Hippocampal formation (tissue), 2 donors: ENCODE data around the gene AGFG1.

Experiments used
- DNase-seq, 2 donors: peaks; one replicate each; lab custom pipeline; 2025; lab: John Stamatoyannopoulos, UW

AGFG1 gene

DNA sequence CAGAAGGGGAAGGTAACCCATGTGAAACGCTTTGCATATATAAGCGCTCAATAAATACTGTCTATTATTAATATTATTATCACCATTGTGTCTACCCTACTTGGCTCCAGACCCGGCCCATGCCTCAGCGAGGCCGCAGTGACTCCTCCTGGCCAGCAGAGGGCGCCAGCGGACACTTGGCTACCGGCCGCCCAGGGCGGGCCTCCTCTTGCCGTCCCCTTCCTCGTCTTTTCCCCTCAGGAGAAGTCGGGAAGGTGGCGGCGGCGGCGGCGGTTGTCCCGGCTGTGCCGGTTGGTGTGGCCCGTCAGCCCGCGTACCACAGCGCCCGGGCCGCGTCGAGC is at the start of gene AGFG1:
Gene AGFG1 (plus strand): TSS at position 233 of the 341 bp plus-strand sequence. CDS start 266 bp downstream, outside the sequence.
- peak; percentile 63 to 78 for DNase-seq

GRCh38 chr2:227423656-227424499 is 48.1 kb upstream of the AGFG1 start:
- peak; percentile 31 to 40 for DNase-seq

- no peak for DNase-seq
Observed at GRCh38 chr2:227428731-227429285, 43.1 kb upstream of the AGFG1 start.

DNA sequence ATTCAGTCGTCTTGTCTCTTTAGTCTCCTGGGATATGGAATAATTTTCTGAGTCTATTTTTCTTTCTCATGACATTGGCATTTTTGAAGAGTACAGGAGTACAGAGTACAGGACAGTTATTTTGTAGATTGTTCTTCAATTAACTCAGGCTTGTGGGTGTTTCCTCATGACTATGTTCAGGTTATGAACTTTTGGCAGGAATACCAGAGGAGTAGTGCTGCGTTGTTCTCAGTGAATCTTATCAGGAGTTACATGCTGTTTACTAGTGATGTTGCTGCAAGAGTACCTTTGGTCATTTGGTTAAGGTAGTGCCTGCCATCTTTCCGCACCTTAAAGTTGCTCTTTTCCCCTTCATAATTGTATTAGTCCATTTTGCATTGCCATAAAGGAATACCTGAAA is 41.3 kb upstream of the AGFG1 start:
- no peak for DNase-seq

DNA sequence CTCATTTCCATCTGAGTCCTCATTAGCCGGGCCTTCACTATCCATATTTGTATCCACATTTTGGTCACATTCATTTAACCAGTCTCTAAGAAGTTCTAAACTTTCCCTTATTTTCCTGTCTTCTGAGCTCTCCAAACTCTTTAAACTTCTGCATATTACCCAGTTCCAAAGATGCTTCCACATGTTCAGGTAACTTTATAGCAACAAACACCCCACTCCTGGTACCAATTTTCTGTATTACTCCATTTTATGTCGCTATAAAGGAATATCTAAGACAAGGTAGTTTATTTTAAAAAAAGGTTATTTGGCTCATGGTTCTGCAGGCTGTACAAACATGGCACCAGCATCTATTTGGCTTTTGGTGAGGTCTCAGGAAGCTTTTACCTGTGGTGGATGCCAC is 38.8 kb upstream of the AGFG1 start:
- no peak for DNase-seq

GRCh38 chr2:227436436-227437174 is 35.4 kb upstream of the AGFG1 start:
- no peak for DNase-seq

DNA sequence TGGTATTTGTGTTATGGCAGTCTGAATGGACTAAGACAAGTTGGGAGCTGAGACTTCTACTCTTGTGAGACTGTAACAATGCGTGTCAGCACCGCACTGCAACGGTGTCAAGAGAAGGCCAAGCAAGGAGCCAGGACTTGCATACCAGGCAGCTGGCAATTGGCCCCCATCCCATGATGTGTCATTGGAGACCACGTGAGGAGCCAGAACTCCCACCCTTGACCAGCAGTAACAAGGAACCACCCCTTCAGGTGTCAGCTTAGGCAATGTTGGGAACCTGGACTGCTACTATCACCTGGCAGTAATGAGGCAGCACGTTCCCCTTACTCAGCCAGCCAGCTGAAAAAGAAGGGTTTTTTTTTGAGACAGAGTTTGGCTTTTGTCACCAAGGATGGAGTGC is 32.7 kb upstream of the AGFG1 start:
- no peak for DNase-seq

- DNase-seq, result no peak
Observed at GRCh38 chr2:227442639-227443038, 29.3 kb upstream of the AGFG1 start.

GRCh38 chr2:227443889-227444568 is 27.9 kb upstream of the AGFG1 start:
- DNase-seq, result no peak

DNA sequence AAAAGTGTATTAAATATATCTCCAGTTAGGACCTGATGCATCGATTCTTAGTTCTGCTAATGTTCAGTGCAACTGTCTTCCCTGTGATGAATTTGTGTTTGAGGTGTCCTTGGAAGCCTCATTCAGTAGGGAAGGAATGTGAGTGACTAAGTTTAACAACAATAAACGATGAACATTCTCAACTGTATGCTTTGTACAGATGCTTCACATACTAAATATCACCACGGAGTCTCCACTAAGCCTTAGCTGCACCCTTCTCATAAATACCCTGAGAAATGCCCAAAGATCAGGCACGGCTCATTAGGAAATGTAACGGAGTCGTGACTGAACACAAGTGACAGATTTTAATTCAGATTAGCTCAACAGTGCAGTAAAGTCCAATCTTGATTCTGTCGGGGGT is 24.4 kb upstream of the AGFG1 start:
- no peak for DNase-seq

DNA sequence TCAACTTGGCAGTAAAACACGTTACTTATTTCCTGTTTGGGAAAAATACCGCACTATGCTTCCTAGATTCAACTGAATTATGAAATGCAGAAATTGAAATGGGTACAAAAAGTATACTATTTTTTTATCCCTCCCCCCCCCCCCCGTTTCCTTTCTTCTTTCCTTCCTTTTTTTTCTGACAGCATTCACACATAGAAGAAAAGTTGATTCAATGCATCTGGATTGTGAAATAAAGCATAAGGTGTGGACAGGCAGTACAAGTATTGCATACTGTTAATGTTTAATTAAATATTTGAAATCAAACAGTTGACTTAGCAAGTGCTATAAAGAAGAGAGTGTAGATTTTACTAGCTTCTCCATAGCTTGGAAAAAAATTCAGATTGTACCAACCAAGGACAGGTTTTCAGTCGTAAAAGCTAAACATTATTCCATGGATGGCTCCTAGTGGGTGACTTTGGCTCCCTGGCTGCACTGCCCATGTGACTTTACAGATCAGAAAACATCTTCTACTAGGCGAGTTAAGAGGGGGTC is 21.6 kb upstream of the AGFG1 start:
- no peak for DNase-seq

- DNase-seq, result no peak
Observed at GRCh38 chr2:227450926-227451654, 20.9 kb upstream of the AGFG1 start.

- no peak for DNase-seq
Observed at GRCh38 chr2:227451655-227451992, 20.3 kb upstream of the AGFG1 start.

GRCh38 chr2:227453810-227454209 is 18.1 kb upstream of the AGFG1 start:
- no peak for DNase-seq

DNA sequence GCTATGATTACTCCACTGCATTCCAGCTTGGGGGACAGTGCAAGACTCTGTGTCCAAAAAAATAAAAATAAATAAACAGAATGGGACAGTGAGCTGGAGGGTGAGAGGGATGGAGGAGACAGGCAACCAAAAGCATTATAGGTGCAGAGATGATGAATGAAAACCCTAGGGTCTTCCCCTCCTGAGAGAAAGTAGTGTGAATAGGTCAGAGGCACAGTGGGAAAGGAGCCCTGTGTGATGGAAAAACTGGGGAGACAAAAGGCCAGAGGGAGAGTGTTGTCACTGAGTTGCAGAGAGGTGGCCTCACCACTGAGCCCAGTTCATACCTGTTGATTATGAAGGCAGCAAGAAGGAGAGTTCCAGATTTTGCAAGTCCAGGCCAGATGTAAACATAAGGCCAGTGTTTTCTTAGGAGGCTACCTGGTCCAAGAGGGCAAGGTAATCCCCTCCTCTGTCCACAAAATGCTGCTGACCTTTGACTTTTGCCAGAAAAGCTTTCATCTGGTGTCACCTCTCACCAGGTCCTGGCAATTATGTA is 17.6 kb upstream of the AGFG1 start:
- no peak for DNase-seq

- DNase-seq, result no peak
Observed at GRCh38 chr2:227455200-227455599, 16.8 kb upstream of the AGFG1 start.

GRCh38 chr2:227456102-227456501 is 15.9 kb upstream of the AGFG1 start:
- no peak for DNase-seq

GRCh38 chr2:227456772-227457171 is 15.2 kb upstream of the AGFG1 start:
- DNase-seq, result no peak

- no peak for DNase-seq
Observed at GRCh38 chr2:227460070-227460485, 11.9 kb upstream of the AGFG1 start.

GRCh38 chr2:227460833-227461232 is 11.1 kb upstream of the AGFG1 start:
- no peak for DNase-seq

- no peak for DNase-seq
Observed at GRCh38 chr2:227461811-227462461, 10.0 kb upstream of the AGFG1 start.
